Esophagus muscularis mucosa (tissue), 4 donors: ENCODE results near the gene CPED1.

Experiments
- EP300 ChIP-seq: sonication (generic); formaldehyde crosslinking; IDR thresholded peaks from one replicate; pipeline ENCODE4 v1.6.1; 2017; ENCODE audit warnings: antibody characterized with exemption
- POLR2A ChIP-seq: fragments of 450-650 bp; IDR thresholded peaks from one replicate; pipeline ENCODE4 v1.6.1; 2017; ENCODE audit warnings: antibody characterized with exemption, moderate library complexity, mild to moderate bottlenecking, low read depth
- POLR2AphosphoS5 ChIP-seq, 2 donors: sonication (generic); formaldehyde crosslinking; IDR thresholded peaks; one replicate each; pipeline ENCODE4 v1.6.1; 2017; ENCODE audit warnings: antibody characterized with exemption in 2 of 2
- TF ChIP-seq, protein P1 (sequence below), 3 experiments: fragments of 200-600 bp in 2 of 3; fragments of 450-650 bp in 1 of 3; sonication (generic) in 2 of 3; IDR thresholded peaks; one replicate each; pipeline ENCODE4 v1.5.1; 2017 to 2019; ENCODE audit warnings: antibody characterized with exemption in 3 of 3, mild to moderate bottlenecking in 2 of 3, moderate library complexity in 1 of 3

DNA sequence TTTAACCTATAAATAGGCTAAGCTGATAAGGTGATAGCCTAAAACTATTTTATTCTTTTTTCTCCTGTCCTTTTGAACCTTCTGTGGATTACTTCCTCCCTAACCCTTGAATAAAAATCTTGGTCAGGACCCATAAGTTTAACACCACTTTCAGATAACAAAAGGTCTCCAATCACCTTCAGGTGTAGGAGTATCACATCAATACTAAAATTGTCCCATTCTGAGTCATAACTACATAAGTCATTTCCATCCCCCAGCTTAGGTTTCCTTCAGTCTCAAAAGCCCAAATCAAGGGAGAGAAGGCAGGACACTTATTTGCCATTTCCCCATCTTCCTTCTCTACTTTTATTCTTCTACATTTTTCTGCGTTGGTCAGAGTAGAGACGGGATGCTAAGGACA is 283.4 kb downstream of the CPED1 start:
- TF ChIP-seq, protein P1, sequence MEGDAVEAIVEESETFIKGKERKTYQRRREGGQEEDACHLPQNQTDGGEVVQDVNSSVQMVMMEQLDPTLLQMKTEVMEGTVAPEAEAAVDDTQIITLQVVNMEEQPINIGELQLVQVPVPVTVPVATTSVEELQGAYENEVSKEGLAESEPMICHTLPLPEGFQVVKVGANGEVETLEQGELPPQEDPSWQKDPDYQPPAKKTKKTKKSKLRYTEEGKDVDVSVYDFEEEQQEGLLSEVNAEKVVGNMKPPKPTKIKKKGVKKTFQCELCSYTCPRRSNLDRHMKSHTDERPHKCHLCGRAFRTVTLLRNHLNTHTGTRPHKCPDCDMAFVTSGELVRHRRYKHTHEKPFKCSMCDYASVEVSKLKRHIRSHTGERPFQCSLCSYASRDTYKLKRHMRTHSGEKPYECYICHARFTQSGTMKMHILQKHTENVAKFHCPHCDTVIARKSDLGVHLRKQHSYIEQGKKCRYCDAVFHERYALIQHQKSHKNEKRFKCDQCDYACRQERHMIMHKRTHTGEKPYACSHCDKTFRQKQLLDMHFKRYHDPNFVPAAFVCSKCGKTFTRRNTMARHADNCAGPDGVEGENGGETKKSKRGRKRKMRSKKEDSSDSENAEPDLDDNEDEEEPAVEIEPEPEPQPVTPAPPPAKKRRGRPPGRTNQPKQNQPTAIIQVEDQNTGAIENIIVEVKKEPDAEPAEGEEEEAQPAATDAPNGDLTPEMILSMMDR (IDR thresholded peaks at IDR 0.05): no peak
- TF ChIP-seq POLR2AphosphoS5 (IDR thresholded peaks at IDR 0.05) (no peak), POLR2A (no peak), EP300 (no peak)
